RWPE2 (cell line): ENCODE measurements around the gene LONP2.
A peak's percentile ranks its signal among the peaks of the same experiment; 100 is the strongest.

ENCODE experiments used
- ATAC-seq: fragments of 200-7000 bp; cut with Tn5 transposase; 3 replicates; pipeline ENCODE4 v1.9.1; 2021; ENCODE audit warnings: low read depth
- DNase-seq: peaks from one replicate; pipeline ENCODE4 v3.0.0-alpha.2; 2020; ENCODE audit warnings: low spot score
- H3K27ac ChIP-seq: fragments of 450-650 bp; 2 replicates; pipeline ENCODE4 v1.5.1; 2017; ENCODE audit warnings: mild to moderate bottlenecking; ENCODE audit not compliant: poor library complexity, severe bottlenecking
- H3K27me3 ChIP-seq: fragments of 250-450 bp; sonication (Bioruptor Pico); 2 replicates; pipeline ENCODE4 v1.5.1; 2021; ENCODE audit warnings: mild to moderate bottlenecking, moderate library complexity; ENCODE audit not compliant: insufficient read depth, poor library complexity, severe bottlenecking
- H3K36me3 ChIP-seq: fragments of 250-450 bp; sonication (Bioruptor Pico); 2 replicates; pipeline ENCODE4 v1.5.1; 2020; ENCODE audit warnings: low read depth, mild to moderate bottlenecking, moderate library complexity
- H3K4me1 ChIP-seq: fragments of 250-450 bp; sonication (Bioruptor Pico); 2 replicates; pipeline ENCODE4 v1.5.1; 2021; ENCODE audit warnings: mild to moderate bottlenecking, moderate library complexity; ENCODE audit not compliant: insufficient read depth, poor library complexity, severe bottlenecking
- H3K4me3 ChIP-seq: fragments of 250-450 bp; sonication (Bioruptor Pico); 2 replicates; pipeline ENCODE4 v1.5.1; 2021; ENCODE audit warnings: mild to moderate bottlenecking, moderate library complexity; ENCODE audit not compliant: severe bottlenecking
- H3K9me3 ChIP-seq: fragments of 250-450 bp; sonication (Bioruptor Pico); 2 replicates; pipeline ENCODE4 v1.5.1; 2021; ENCODE audit warnings: mild to moderate bottlenecking, moderate library complexity; ENCODE audit not compliant: severe bottlenecking
- TF ChIP-seq, protein P1 (sequence below): fragments of 450-650 bp; IDR thresholded peaks from one replicate; pipeline ENCODE4 v1.5.1; 2017; ENCODE audit warnings: mild to moderate bottlenecking, moderate library complexity; ENCODE audit not compliant: poor library complexity, severe bottlenecking

Gene LONP2

GRCh38 chr16:48247311-48247710 lies 3.2 kb downstream of the LONP2 start, which contains the start of gene ABCC11:
Gene ABCC11 (minus strand): TSS chr16:48247539. CDS start chr16:48231921, 15,618 bp downstream.
- H3K9me3 ChIP-seq = no peaks in the 10 kb centered on the region
- no peak within 1 kb of the TSS for H3K4me3 ChIP-seq
- peaks cover 7% of the 10 kb centered on the region for H3K36me3 ChIP-seq
- DNase-seq (no peak), ATAC-seq (no peak)
- H3K4me1 ChIP-seq = peaks cover 32% of the 10 kb centered on the region
- H3K27me3 ChIP-seq = no peaks in the 10 kb centered on the region
- TF ChIP-seq, protein P1, sequence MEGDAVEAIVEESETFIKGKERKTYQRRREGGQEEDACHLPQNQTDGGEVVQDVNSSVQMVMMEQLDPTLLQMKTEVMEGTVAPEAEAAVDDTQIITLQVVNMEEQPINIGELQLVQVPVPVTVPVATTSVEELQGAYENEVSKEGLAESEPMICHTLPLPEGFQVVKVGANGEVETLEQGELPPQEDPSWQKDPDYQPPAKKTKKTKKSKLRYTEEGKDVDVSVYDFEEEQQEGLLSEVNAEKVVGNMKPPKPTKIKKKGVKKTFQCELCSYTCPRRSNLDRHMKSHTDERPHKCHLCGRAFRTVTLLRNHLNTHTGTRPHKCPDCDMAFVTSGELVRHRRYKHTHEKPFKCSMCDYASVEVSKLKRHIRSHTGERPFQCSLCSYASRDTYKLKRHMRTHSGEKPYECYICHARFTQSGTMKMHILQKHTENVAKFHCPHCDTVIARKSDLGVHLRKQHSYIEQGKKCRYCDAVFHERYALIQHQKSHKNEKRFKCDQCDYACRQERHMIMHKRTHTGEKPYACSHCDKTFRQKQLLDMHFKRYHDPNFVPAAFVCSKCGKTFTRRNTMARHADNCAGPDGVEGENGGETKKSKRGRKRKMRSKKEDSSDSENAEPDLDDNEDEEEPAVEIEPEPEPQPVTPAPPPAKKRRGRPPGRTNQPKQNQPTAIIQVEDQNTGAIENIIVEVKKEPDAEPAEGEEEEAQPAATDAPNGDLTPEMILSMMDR = no peak
- H3K27ac ChIP-seq = no peak within 1 kb of the TSS

- TF ChIP-seq, protein P1 = no peak
- peak overlapping the region; percentile 6 for H3K27ac ChIP-seq
- ATAC-seq (peak; percentile 74), DNase-seq (no peak)
- H3K4me1 ChIP-seq = peaks cover 20% of the 10 kb centered on the region
- H3K9me3 ChIP-seq = no peaks in the 10 kb centered on the region
- H3K27me3 ChIP-seq = no peaks in the 10 kb centered on the region
- no peak overlapping the region for H3K4me3 ChIP-seq
- H3K36me3 ChIP-seq = peaks cover 41% of the 10 kb centered on the region
These were observed 6.6 kb downstream of the LONP2 start for GRCh38 chr16:48250520-48251278.

GRCh38 chr16:48252013-48252412 lies 7.9 kb downstream of the LONP2 start:
- no peaks in the 10 kb centered on the region for H3K9me3 ChIP-seq
- H3K36me3 ChIP-seq = peaks cover 54% of the 10 kb centered on the region
- H3K27ac ChIP-seq = no peak overlapping the region
- no peak for DNase-seq
- ATAC-seq = no peak
- H3K27me3 ChIP-seq = no peaks in the 10 kb centered on the region
- H3K4me1 ChIP-seq = peaks cover 8% of the 10 kb centered on the region
- TF ChIP-seq, protein P1 = no peak
- no peak overlapping the region for H3K4me3 ChIP-seq

- Histone ChIP-seq H3K4me1 (peaks cover 2% of the 10 kb centered on the region), H3K27ac (no peak overlapping the region), H3K9me3 (no peaks in the 10 kb centered on the region), H3K4me3 (no peak overlapping the region), H3K36me3 (peaks cover 100% of the 10 kb centered on the region), H3K27me3 (no peaks in the 10 kb centered on the region)
- no peak for DNase-seq
- TF ChIP-seq, protein P1 = no peak
- no peak for ATAC-seq
These were observed 12.6 kb downstream of the LONP2 start for GRCh38 chr16:48256579-48257177.

- no peaks in the 10 kb centered on the region for H3K27me3 ChIP-seq
- no peak overlapping the region for H3K4me3 ChIP-seq
- H3K36me3 ChIP-seq = peaks cover 100% of the 10 kb centered on the region
- no peaks in the 10 kb centered on the region for H3K9me3 ChIP-seq
- no peak overlapping the region for H3K27ac ChIP-seq
- TF ChIP-seq, protein P1 = no peak
- no peaks in the 10 kb centered on the region for H3K4me1 ChIP-seq
- DNase-seq = no peak
- ATAC-seq = no peak
These were observed 17.5 kb downstream of the LONP2 start for GRCh38 chr16:48261569-48261968.
